IPS DF 6.9 (cell line): ENCODE results near the gene ALAS1.

ENCODE experiments used
- DNase-seq: peaks from one replicate; pipeline ENCODE4 v3.0.0-alpha.2; 2013; ENCODE audit warnings: low read depth, low spot score
- H3K27ac ChIP-seq: one replicate; pipeline ENCODE4 v1.5.1; 2013; ENCODE audit warnings: low read length, control low read depth
- H3K27me3 ChIP-seq: 2 replicates; pipeline ENCODE4 v1.6.1; 2013; ENCODE audit warnings: mild to moderate bottlenecking, low read length; ENCODE audit not compliant: control insufficient read depth, insufficient read depth
- H3K36me3 ChIP-seq: 2 replicates; pipeline ENCODE4 v1.6.1; 2013; ENCODE audit warnings: low read length; ENCODE audit not compliant: control insufficient read depth, insufficient read depth
- H3K4me1 ChIP-seq: 2 replicates; pipeline ENCODE4 v1.6.1; 2013; ENCODE audit warnings: low read length; ENCODE audit not compliant: control insufficient read depth, insufficient read depth
- H3K4me3 ChIP-seq: 2 replicates; pipeline ENCODE4 v1.5.1; 2013; ENCODE audit warnings: mild to moderate bottlenecking, low read length
- H3K9me3 ChIP-seq: 2 replicates; pipeline ENCODE4 v1.6.1; 2013; ENCODE audit warnings: low read length, inconsistent platforms; ENCODE audit not compliant: control insufficient read depth, insufficient read depth
- WGBS: extraction: QIAGEN DNeasy Blood & Tissue Kit; methylation state at CpG from one replicate; pipeline ENCODE4 v1.1.7; 2013; ENCODE audit warnings: mixed read lengths, missing lambda C conversion rate; ENCODE audit not compliant: insufficient read length, insufficient coverage; 5-methylcytosine and 5-hydroxymethylcytosine counted together

Gene ALAS1

GRCh38 chr3:52220380-52221026 lies 22.5 kb downstream of the ALAS1 start:
- Histone ChIP-seq H3K36me3 (no peaks in the 10 kb centered on the region; the same call in 1 of the 2 replicates), H3K4me3 (no peak overlapping the region), H3K27me3 (no peaks in the 10 kb centered on the region), H3K4me1 (0 out of 2 replicates have a peak, but pooled peaks cover 2% of the 10 kb centered on the region), H3K27ac (no peak overlapping the region), H3K9me3 (no peaks in the 10 kb centered on the region)
- peak; percentile 81 for DNase-seq
- WGBS = no CpG with 5 or more reads among the region's 9 CpGs

- Histone ChIP-seq H3K27me3 (no peaks in the 10 kb centered on the region), H3K27ac (no peak overlapping the region), H3K9me3 (no peaks in the 10 kb centered on the region), H3K4me3 (no peak overlapping the region), H3K36me3 (no peaks in the 10 kb centered on the region), H3K4me1 (peaks cover 4% of the 10 kb centered on the region; the same call in 1 of the 2 replicates)
- DNase-seq = no peak
- WGBS = no CpG with 5 or more reads among the region's 27 CpGs
Measured at GRCh38 chr3:52221141-52221562, 23.2 kb downstream of the ALAS1 start.

- no CpG with 5 or more reads among the region's 34 CpGs for WGBS
- peaks cover 4% of the 10 kb centered on the region; the same call in 1 of the 2 replicates for H3K4me1 ChIP-seq
- no peak overlapping the region for H3K27ac ChIP-seq
- H3K27me3 ChIP-seq = no peaks in the 10 kb centered on the region
- no peaks in the 10 kb centered on the region for H3K9me3 ChIP-seq
- no peaks in the 10 kb centered on the region for H3K36me3 ChIP-seq
- no peak for DNase-seq
- no peak overlapping the region for H3K4me3 ChIP-seq
Measured at GRCh38 chr3:52221563-52222318, 23.8 kb downstream of the ALAS1 start.

- Histone ChIP-seq H3K27ac (no peak overlapping the region), H3K4me1 (peaks cover 4% of the 10 kb centered on the region; the same call in 1 of the 2 replicates), H3K9me3 (no peaks in the 10 kb centered on the region), H3K36me3 (no peaks in the 10 kb centered on the region), H3K4me3 (no peak overlapping the region), H3K27me3 (no peaks in the 10 kb centered on the region)
- no peak for DNase-seq
- WGBS = no CpG with 5 or more reads among the region's 41 CpGs
Measured at GRCh38 chr3:52222319-52223221, 24.6 kb downstream of the ALAS1 start.

GRCh38 chr3:52223449-52224408 lies 25.8 kb downstream of the ALAS1 start:
- WGBS = no CpG with 5 or more reads among the region's 32 CpGs
- Histone ChIP-seq H3K9me3 (no peaks in the 10 kb centered on the region), H3K4me3 (no peak overlapping the region), H3K27ac (no peak overlapping the region), H3K36me3 (no peaks in the 10 kb centered on the region; the same call in 1 of the 2 replicates), H3K4me1 (peaks cover 4% of the 10 kb centered on the region; the same call in 1 of the 2 replicates), H3K27me3 (no peaks in the 10 kb centered on the region)
- no peak for DNase-seq

GRCh38 chr3:52225452-52226228 lies 27.7 kb downstream of the ALAS1 start, which contains the start of gene TLR9:
Gene TLR9, minus strand, starts transcription at chr3:52225645. Its CDS starts 116 bp downstream, at chr3:52225529.
- Histone ChIP-seq H3K4me3 (no peak within 1 kb of the TSS), H3K4me1 (peaks cover 4% of the 10 kb centered on the region; the same call in 1 of the 2 replicates), H3K9me3 (no peaks in the 10 kb centered on the region), H3K27ac (no peak within 1 kb of the TSS), H3K36me3 (peaks cover 18% of the 10 kb centered on the region), H3K27me3 (no peaks in the 10 kb centered on the region)
- DNase-seq = no peak
- no CpG with 5 or more reads among the region's 9 CpGs for WGBS

- Histone ChIP-seq H3K4me3 (no peak overlapping the region), H3K27me3 (no peaks in the 10 kb centered on the region), H3K27ac (no peak overlapping the region), H3K36me3 (peaks cover 24% of the 10 kb centered on the region), H3K4me1 (peaks cover 4% of the 10 kb centered on the region; the same call in 1 of the 2 replicates), H3K9me3 (no peaks in the 10 kb centered on the region)
- WGBS = no CpG with 5 or more reads among the region's 5 CpGs
- no peak for DNase-seq
Measured at GRCh38 chr3:52226229-52226817, 28.4 kb downstream of the ALAS1 start.

- peaks cover 4% of the 10 kb centered on the region; the same call in 1 of the 2 replicates for H3K4me1 ChIP-seq
- H3K27ac ChIP-seq = no peak overlapping the region
- H3K36me3 ChIP-seq = peaks cover 25% of the 10 kb centered on the region
- no peaks in the 10 kb centered on the region for H3K27me3 ChIP-seq
- WGBS = no CpG with 5 or more reads among the region's 4 CpGs
- no peak for DNase-seq
- no peaks in the 10 kb centered on the region for H3K9me3 ChIP-seq
- H3K4me3 ChIP-seq = no peak overlapping the region
Measured at GRCh38 chr3:52227117-52227516, 29.2 kb downstream of the ALAS1 start.
